Neural progenitor cell (in vitro differentiated cells): Measurements from ENCODE around the gene TAB2. TPM values are rescaled to one million over a fixed set of nuclear protein-coding genes. Genes with fewer than 3 reads are reported as not detected.

Source experiments
- DNase-seq: peaks from one replicate; pipeline ENCODE4 v3.0.0-alpha.2; 2016; ENCODE audit warnings: low spot score
- H2AFZ ChIP-seq: fragments of 200-600 bp; sonication (generic); replicated peaks from 2 replicates; pipeline ENCODE4 v1.6.1; 2016; ENCODE audit warnings: antibody characterized with exemption
- H3F3A ChIP-seq: fragments of 200-600 bp; sonication (generic); 2 replicates; pipeline ENCODE4 v1.6.1; 2016; ENCODE audit warnings: antibody characterized with exemption, low read depth
- H3K27ac ChIP-seq: fragments of 200-600 bp; sonication (generic); 2 replicates; pipeline ENCODE4 v1.5.1; 2016; ENCODE audit warnings: mild to moderate bottlenecking
- H3K27me3 ChIP-seq: fragments of 200-600 bp; sonication (generic); 2 replicates; pipeline ENCODE4 v1.6.1; 2016; ENCODE audit warnings: mild to moderate bottlenecking, moderate library complexity
- H3K36me3 ChIP-seq: fragments of 200-600 bp; sonication (generic); 2 replicates; pipeline ENCODE4 v1.5.1; 2016
- H3K4me1 ChIP-seq: fragments of 200-600 bp; sonication (generic); 2 replicates; pipeline ENCODE4 v1.6.1; 2016; ENCODE audit warnings: mixed run types
- H3K4me2 ChIP-seq: fragments of 200-600 bp; sonication (generic); 2 replicates; pipeline ENCODE4 v1.6.1; 2016
- H3K4me3 ChIP-seq: fragments of 200-600 bp; sonication (generic); 2 replicates; pipeline ENCODE4 v1.5.1; 2016
- H3K79me2 ChIP-seq: fragments of 200-600 bp; sonication (generic); 2 replicates; pipeline ENCODE4 v1.6.1; 2016; ENCODE audit warnings: low read depth
- H3K9ac ChIP-seq: fragments of 200-600 bp; sonication (generic); 2 replicates; pipeline ENCODE4 v1.6.1; 2016
- H3K9me3 ChIP-seq: fragments of 200-600 bp; sonication (generic); 2 replicates; pipeline ENCODE4 v1.5.1; 2016; ENCODE audit warnings: low read depth
- H4K20me1 ChIP-seq: fragments of 200-600 bp; sonication (generic); 2 replicates; pipeline ENCODE4 v1.6.1; 2016; ENCODE audit warnings: low read depth
- H3K27ac Mint-ChIP-seq: 3 replicates; pipeline ENCODE4 v1.8.0; 2021; ENCODE audit warnings: mixed read lengths
- H3K27me3 Mint-ChIP-seq: 2 replicates; pipeline ENCODE4 v1.8.0; 2022; ENCODE audit warnings: low read depth, mild to moderate bottlenecking, inconsistent platforms, moderate library complexity, mixed read lengths; ENCODE audit not compliant: insufficient read depth
- H3K36me3 Mint-ChIP-seq: 3 replicates; pipeline ENCODE4 v1.8.0; 2021; ENCODE audit warnings: mixed read lengths
- H3K4me1 Mint-ChIP-seq: 3 replicates; pipeline ENCODE4 v1.8.0; 2021; ENCODE audit warnings: mixed read lengths
- H3K4me3 Mint-ChIP-seq: 3 replicates; pipeline ENCODE4 v1.8.0; 2021; ENCODE audit warnings: mild to moderate bottlenecking, moderate library complexity, mixed read lengths
- H3K9me3 Mint-ChIP-seq: 3 replicates; pipeline ENCODE4 v1.8.0; 2020; ENCODE audit warnings: mixed read lengths
- EZH2 ChIP-seq: fragments of 200-600 bp; sonication (generic); IDR thresholded peaks from 2 replicates; pipeline ENCODE4 v1.6.1; 2017; ENCODE audit warnings: antibody characterized with exemption, mild to moderate bottlenecking, moderate library complexity
- EZH2phosphoT487 ChIP-seq: fragments of 200-600 bp; sonication (generic); IDR thresholded peaks from 2 replicates; pipeline ENCODE4 v1.6.1; 2017; ENCODE audit warnings: antibody characterized with exemption
- total RNA-seq: library from RNA; depleted of rRNA; stranded (reverse); fragments of >200 nt; gene quantifications from 2 replicates; pipeline ENCODE4 v1.2.3, GENCODE V29; 2015; ENCODE audit warnings: low replicate concordance
- TF ChIP-seq, protein P1 (sequence below): fragments of 200-600 bp; sonication (generic); IDR thresholded peaks from 2 replicates; pipeline ENCODE4 v1.5.1; 2017; ENCODE audit warnings: antibody characterized with exemption, mild to moderate bottlenecking

The TAB2 gene
- total RNA-seq, 1 donor from 2014 or later, result 70.9 TPM

GRCh38 chr6:149330133-149330532 is 12.6 kb downstream of the TAB2 start:
- H3K9me3 Mint-ChIP-seq, result peaks cover 13% of the 10 kb centered on the region
- TF ChIP-seq EZH2phosphoT487 (no peak), EZH2 (no peak)
- TF ChIP-seq, protein P1, sequence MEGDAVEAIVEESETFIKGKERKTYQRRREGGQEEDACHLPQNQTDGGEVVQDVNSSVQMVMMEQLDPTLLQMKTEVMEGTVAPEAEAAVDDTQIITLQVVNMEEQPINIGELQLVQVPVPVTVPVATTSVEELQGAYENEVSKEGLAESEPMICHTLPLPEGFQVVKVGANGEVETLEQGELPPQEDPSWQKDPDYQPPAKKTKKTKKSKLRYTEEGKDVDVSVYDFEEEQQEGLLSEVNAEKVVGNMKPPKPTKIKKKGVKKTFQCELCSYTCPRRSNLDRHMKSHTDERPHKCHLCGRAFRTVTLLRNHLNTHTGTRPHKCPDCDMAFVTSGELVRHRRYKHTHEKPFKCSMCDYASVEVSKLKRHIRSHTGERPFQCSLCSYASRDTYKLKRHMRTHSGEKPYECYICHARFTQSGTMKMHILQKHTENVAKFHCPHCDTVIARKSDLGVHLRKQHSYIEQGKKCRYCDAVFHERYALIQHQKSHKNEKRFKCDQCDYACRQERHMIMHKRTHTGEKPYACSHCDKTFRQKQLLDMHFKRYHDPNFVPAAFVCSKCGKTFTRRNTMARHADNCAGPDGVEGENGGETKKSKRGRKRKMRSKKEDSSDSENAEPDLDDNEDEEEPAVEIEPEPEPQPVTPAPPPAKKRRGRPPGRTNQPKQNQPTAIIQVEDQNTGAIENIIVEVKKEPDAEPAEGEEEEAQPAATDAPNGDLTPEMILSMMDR, result no peak
- H3K4me3 Mint-ChIP-seq, result no peak overlapping the region
- no peak overlapping the region for H3K27ac Mint-ChIP-seq
- Histone ChIP-seq H3K36me3 (no peaks in the 10 kb centered on the region), H3K4me3 (no peak overlapping the region), H3K27me3 (no peaks in the 10 kb centered on the region), H4K20me1 (peaks cover 100% of the 10 kb centered on the region), H3K4me1 (peaks cover 35% of the 10 kb centered on the region), H3K9me3 (no peaks in the 10 kb centered on the region), H2AFZ (no peak overlapping the region), H3K4me2 (peak overlapping the region; percentile 1), H3K9ac (no peak overlapping the region), H3K27ac (no peak overlapping the region), H3K79me2 (peaks cover 100% of the 10 kb centered on the region), H3F3A (no peaks in the 10 kb centered on the region)
- H3K4me1 Mint-ChIP-seq, result peaks cover 31% of the 10 kb centered on the region
- no peak for DNase-seq
- H3K36me3 Mint-ChIP-seq, result peaks cover 29% of the 10 kb centered on the region
- no peaks in the 10 kb centered on the region for H3K27me3 Mint-ChIP-seq

DNA sequence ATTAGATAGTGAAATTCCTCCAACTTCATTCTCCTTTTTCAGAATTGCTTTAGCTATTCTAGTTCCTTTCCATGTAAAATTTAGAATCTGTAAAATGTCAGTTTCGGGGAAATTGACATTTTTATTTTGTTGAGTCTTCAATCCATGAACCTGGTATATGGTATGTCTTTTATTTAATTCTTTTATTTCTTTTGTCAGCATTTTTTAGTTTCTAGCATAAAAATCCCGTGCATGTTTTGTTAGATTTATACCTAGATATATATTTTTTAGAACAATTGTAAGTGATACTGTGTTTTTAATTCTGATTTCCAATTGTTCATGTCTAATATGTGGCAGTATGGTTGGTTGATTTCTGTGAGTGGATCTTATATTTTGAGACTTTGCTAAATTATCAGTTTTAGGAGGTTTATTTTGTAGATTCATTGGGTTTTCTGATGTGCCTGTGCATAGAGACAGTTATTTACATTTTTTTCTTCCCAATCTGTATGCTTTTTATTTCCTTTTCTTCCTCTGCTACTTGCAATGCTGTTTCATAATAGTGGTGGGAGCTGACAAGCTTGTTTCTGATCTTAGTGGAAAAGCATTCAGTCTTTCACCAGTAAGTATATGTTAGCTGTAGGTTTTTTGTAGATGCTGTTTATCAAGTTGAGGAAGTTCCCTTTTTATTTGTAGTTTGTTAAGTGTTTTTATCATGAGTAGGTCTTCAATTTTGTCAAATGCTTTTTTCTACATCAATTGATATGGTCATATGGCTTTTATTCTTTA is 13.7 kb downstream of the TAB2 start:
- no peak overlapping the region for H3K27ac ChIP-seq
- no peaks in the 10 kb centered on the region for H3K9me3 ChIP-seq
- H3K27me3 ChIP-seq, result no peaks in the 10 kb centered on the region
- Mint-ChIP-seq H3K9me3 (peaks cover 13% of the 10 kb centered on the region), H3K36me3 (peaks cover 23% of the 10 kb centered on the region), H3K27ac (no peak overlapping the region), H3K27me3 (no peaks in the 10 kb centered on the region), H3K4me1 (peaks cover 31% of the 10 kb centered on the region), H3K4me3 (no peak overlapping the region)
- no peak overlapping the region for H3K9ac ChIP-seq
- H4K20me1 ChIP-seq, result peaks cover 100% of the 10 kb centered on the region
- peaks cover 40% of the 10 kb centered on the region for H3K4me1 ChIP-seq
- H3K4me3 ChIP-seq, result no peak overlapping the region
- no peak overlapping the region for H2AFZ ChIP-seq
- DNase-seq, result no peak
- TF ChIP-seq EZH2phosphoT487 (no peak), EZH2 (no peak)
- TF ChIP-seq, protein P1, result no peak
- H3K4me2 ChIP-seq, result no peak overlapping the region
- no peaks in the 10 kb centered on the region for H3K36me3 ChIP-seq
- no peaks in the 10 kb centered on the region for H3F3A ChIP-seq
- H3K79me2 ChIP-seq, result peaks cover 100% of the 10 kb centered on the region

DNA sequence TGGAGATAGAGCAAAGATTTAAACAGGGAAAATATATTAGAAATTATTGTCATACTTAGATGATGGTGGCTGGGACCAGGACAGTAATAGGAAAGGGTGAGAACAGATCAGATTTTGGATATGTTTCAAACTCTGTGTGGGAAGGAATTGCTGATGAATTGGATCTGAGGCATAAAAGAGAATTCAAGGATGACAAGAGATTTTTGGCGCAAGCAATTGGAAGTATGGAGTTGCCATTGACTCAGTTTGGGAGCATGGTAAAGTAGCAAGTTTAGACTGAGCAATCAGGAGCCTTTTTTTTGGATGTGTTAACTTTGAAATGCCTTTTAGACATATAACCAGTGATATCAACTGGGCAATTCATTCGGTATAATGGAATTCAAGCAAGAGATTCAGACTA is 14.4 kb downstream of the TAB2 start:
- no peak overlapping the region for H2AFZ ChIP-seq
- no peak for DNase-seq
- peaks cover 34% of the 10 kb centered on the region for H3K4me1 Mint-ChIP-seq
- no peaks in the 10 kb centered on the region for H3K27me3 Mint-ChIP-seq
- peaks cover 23% of the 10 kb centered on the region for H3K36me3 Mint-ChIP-seq
- H3K4me1 ChIP-seq, result peaks cover 46% of the 10 kb centered on the region
- H3K9ac ChIP-seq, result no peak overlapping the region
- H3K4me2 ChIP-seq, result no peak overlapping the region
- peaks cover 100% of the 10 kb centered on the region for H3K79me2 ChIP-seq
- H3K4me3 Mint-ChIP-seq, result no peak overlapping the region
- no peaks in the 10 kb centered on the region for H3K27me3 ChIP-seq
- peaks cover 13% of the 10 kb centered on the region for H3K9me3 Mint-ChIP-seq
- H3K4me3 ChIP-seq, result no peak overlapping the region
- H3K27ac Mint-ChIP-seq, result no peak overlapping the region
- H3K36me3 ChIP-seq, result no peaks in the 10 kb centered on the region
- H3K27ac ChIP-seq, result no peak overlapping the region
- no peak for TF ChIP-seq EZH2phosphoT487
- TF ChIP-seq EZH2, result no peak
- TF ChIP-seq, protein P1, result no peak
- H4K20me1 ChIP-seq, result peaks cover 100% of the 10 kb centered on the region
- no peaks in the 10 kb centered on the region for H3K9me3 ChIP-seq
- no peaks in the 10 kb centered on the region for H3F3A ChIP-seq
